ENCODE results near the gene ARL15. TPM values are rescaled to one million over a fixed set of nuclear protein-coding genes. Genes with fewer than 3 reads are reported as not detected.

The ARL15 gene
- total and polyA plus RNA-seq, 9 of the 15 experiments (the other 6 are each of a cell fraction or from before 2014, with no cell fraction given): 18.5 to 80.4 (median 57.0) TPM

DNA sequence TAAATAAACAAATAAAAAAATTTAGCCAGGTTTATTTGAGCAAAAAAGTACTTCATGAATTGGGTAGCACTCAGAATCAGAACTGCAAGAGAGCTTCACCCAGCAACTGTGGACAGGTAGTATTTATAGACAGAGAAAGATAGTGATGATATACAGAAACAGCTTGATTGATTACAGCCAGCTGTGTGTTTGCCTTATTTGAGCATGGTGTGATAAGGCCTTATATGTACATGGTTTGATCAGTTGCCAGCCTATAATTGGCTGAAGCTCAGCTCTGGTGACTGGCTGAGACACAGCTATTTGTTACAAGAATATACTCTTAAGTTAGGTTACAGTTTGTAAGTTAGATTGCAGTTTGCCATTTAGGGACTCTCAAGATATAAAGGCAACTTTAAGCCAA lies 34.3 kb upstream of the ARL15 start:
- CTCF ChIA-PET (ENCODE audit: low intra/inter-chr PET ratio): no interaction called here
- TF ChIP-seq HDAC1 (IDR thresholded peaks at IDR 0.05): no peak
- TF ChIP-seq IRF2 (CRISPR knock-in tag; IDR thresholded peaks at IDR 0.05): no peak
- 0 out of 2 replicates have a peak, but pooled peaks have one; percentile 28 for TF ChIP-seq ZNF592 (IDR thresholded peaks at IDR 0.05)
- peak; percentile 76 for TF ChIP-seq MEIS2 (IDR thresholded peaks at IDR 0.05; ENCODE audit: partially characterized antibody)
- TF ChIP-seq, protein P1, sequence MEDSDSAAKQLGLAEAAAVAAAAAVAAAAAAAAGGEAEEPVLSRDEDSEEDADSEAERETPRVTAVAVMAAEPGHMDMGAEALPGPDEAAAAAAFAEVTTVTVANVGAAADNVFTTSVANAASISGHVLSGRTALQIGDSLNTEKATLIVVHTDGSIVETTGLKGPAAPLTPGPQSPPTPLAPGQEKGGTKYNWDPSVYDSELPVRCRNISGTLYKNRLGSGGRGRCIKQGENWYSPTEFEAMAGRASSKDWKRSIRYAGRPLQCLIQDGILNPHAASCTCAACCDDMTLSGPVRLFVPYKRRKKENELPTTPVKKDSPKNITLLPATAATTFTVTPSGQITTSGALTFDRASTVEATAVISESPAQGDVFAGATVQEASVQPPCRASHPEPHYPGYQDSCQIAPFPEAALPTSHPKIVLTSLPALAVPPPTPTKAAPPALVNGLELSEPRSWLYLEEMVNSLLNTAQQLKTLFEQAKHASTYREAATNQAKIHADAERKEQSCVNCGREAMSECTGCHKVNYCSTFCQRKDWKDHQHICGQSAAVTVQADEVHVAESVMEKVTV (CRISPR knock-in tag; IDR thresholded peaks at IDR 0.05): no peak
- no peak for TF ChIP-seq SRSF3 (IDR thresholded peaks at IDR 0.05; ENCODE audit: insufficient read depth, low read length)
- TF ChIP-seq CUX1 (CRISPR knock-in tag; IDR thresholded peaks at IDR 0.05): peak; percentile 72; the same call in 1 of the 2 replicates
- TF ChIP-seq MCM5 (IDR thresholded peaks at IDR 0.05; ENCODE audit: low read depth): no peak

More for the DNA sequence above, 34.3 kb upstream of the ARL15 start:
- POLR2A ChIA-PET: interaction anchor here (0.6 to 1.3 kb wide), 5 partner anchors 14 to 116 kb away, joined by 3 to 4 read pairs (median 3); partner anchors contain the start of gene ARL15
- no peak overlapping the region for H3K4me2 ChIP-seq (ENCODE audit: insufficient read depth, low read length)
- no peak for DNase-seq (ENCODE audit: extremely low read depth in 1 of 4, low spot score in 3 of 4)
- no peak overlapping the region for H2AFZ ChIP-seq (ENCODE audit: low read depth, low read length)
- H3K4me3 ChIP-seq: no peak overlapping the region
- FAIRE-seq: no peak
- BruUV-seq (replicated peaks): no TSS peak
- H3K27me3 ChIP-seq (ENCODE audit: control insufficient read depth in 2 of 2, insufficient read depth in 2 of 2, low read length in 2 of 2): no peaks in the 10 kb centered on the region
- H3K9me1 ChIP-seq (ENCODE audit: control insufficient read depth, insufficient read depth, low read length): no peaks in the 10 kb centered on the region
- no peaks in the 10 kb centered on the region for H4K20me1 ChIP-seq (replicated peaks; ENCODE audit: control insufficient read depth, insufficient read depth, low read length)
- in situ Hi-C loops (cut with MboI): no loop called here
- no peak overlapping the region for H3K9ac ChIP-seq (ENCODE audit: insufficient read depth in 1 of 2, low read depth in 2 of 2, low read length in 2 of 2)
- peaks cover 16% of the 10 kb centered on the region for H3K9me3 ChIP-seq (replicated peaks; ENCODE audit: control insufficient read depth, insufficient read depth, low read depth, low read length)
- peaks cover 71% of the 10 kb centered on the region for H3K36me3 ChIP-seq (ENCODE audit: control insufficient read depth, insufficient read depth, low read length)
- ATAC-seq: peak; percentile 35
- no peaks in the 10 kb centered on the region; a peak in 1 of 5 replicates for H3K4me1 ChIP-seq (replicated peaks in 1 of 2; ENCODE audit: control insufficient read depth in 2 of 2, insufficient read depth in 2 of 2, low read length in 2 of 2)
- peaks cover 62% of the 10 kb centered on the region for H3K79me2 ChIP-seq (ENCODE audit: control insufficient read depth, insufficient read depth, low read length)
- intact Hi-C loops (cut with micrococcal nuclease): no loop called here
- no peak overlapping the region for H3K27ac ChIP-seq (ENCODE audit: extremely low read depth, low read depth, low read length)

Data from K562 (cell line).